ENCODE results near the gene FGF19. TPM values are rescaled to one million over a fixed set of nuclear protein-coding genes. Genes with fewer than 3 reads are reported as not detected.

FGF19 gene
- total and polyA plus RNA-seq, 2 donors (not counting 1 experiment from before 2014, with no cell fraction given) = not detected

DNA sequence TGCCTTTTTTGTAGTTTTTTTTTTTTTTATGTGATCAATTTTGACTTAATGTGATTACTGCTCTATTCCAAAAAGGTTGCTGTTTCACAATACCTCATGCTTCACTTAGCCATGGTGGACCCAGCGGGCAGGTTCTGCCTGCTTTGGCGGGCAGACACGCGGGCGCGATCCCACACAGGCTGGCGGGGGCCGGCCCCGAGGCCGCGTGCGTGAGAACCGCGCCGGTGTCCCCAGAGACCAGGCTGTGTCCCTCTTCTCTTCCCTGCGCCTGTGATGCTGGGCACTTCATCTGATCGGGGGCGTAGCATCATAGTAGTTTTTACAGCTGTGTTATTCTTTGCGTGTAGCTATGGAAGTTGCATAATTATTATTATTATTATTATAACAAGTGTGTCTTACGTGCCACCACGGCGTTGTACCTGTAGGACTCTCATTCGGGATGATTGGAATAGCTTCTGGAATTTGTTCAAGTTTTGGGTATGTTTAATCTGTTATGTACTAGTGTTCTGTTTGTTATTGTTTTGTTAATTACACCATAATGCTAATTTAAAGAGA is 50.3 kb downstream of the FGF19 start:
- H3K4me1 Mint-ChIP-seq = no peaks in the 10 kb centered on the region
- no peak overlapping the region for H3K4me3 ChIP-seq (ENCODE audit: control extremely low read depth in 1 of 5, extremely low read depth in 1 of 5, insufficient read depth in 1 of 5, low read depth in 2 of 5, low read length in 4 of 5)
- CTCF ChIA-PET = no interaction called here
- H3K27me3 ChIP-seq (replicated peaks in 1 of 4; ENCODE audit: control extremely low read depth in 1 of 4, control insufficient read depth in 3 of 4, insufficient read depth in 4 of 4, low read length in 3 of 4) = no peaks in the 10 kb centered on the region
- no peaks in the 10 kb centered on the region for H3K9me3 ChIP-seq (ENCODE audit: control extremely low read depth in 1 of 3, control insufficient read depth in 2 of 3, insufficient read depth in 1 of 3, low read length in 2 of 3)
- H3K4me2 ChIP-seq (replicated peaks; ENCODE audit: low read depth, low read length, poor library complexity, severe bottlenecking) = no peak overlapping the region
- H3K27ac ChIP-seq (ENCODE audit: low read length in 2 of 2) = no peak overlapping the region
- DNase-seq (no peak), ATAC-seq (ENCODE audit: low read depth) (no peak)
- no peak overlapping the region for H2AFZ ChIP-seq (ENCODE audit: insufficient read depth, low read depth, low read length, poor library complexity, severe bottlenecking)
- POLR2A ChIA-PET = no interaction called here
- H3K27ac Mint-ChIP-seq = no peak overlapping the region
- H3K9me3 Mint-ChIP-seq (ENCODE audit: insufficient read depth) = no peaks in the 10 kb centered on the region
- intact Hi-C loops (cut with micrococcal nuclease) = no loop called here
- no peaks in the 10 kb centered on the region for H3K27me3 Mint-ChIP-seq
- 95% methylated on average over 15 of the region's 23 CpGs for WGBS (ENCODE audit: insufficient coverage)
- TF ChIP-seq EZH2 (IDR thresholded peaks at IDR 0.05; ENCODE audit: borderline replicate concordance, insufficient read depth, low read depth, low read length, poor library complexity, severe bottlenecking) = no peak
- TF ChIP-seq, protein P1, sequence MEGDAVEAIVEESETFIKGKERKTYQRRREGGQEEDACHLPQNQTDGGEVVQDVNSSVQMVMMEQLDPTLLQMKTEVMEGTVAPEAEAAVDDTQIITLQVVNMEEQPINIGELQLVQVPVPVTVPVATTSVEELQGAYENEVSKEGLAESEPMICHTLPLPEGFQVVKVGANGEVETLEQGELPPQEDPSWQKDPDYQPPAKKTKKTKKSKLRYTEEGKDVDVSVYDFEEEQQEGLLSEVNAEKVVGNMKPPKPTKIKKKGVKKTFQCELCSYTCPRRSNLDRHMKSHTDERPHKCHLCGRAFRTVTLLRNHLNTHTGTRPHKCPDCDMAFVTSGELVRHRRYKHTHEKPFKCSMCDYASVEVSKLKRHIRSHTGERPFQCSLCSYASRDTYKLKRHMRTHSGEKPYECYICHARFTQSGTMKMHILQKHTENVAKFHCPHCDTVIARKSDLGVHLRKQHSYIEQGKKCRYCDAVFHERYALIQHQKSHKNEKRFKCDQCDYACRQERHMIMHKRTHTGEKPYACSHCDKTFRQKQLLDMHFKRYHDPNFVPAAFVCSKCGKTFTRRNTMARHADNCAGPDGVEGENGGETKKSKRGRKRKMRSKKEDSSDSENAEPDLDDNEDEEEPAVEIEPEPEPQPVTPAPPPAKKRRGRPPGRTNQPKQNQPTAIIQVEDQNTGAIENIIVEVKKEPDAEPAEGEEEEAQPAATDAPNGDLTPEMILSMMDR (IDR thresholded peaks at IDR 0.05) = no peak
- H3K4me1 ChIP-seq (ENCODE audit: control insufficient read depth in 2 of 2, insufficient read depth in 2 of 2, low read length in 2 of 2) = no peaks in the 10 kb centered on the region
- H3K9ac ChIP-seq (ENCODE audit: low read length) = no peak overlapping the region
- H3K36me3 ChIP-seq (replicated peaks in 1 of 2; ENCODE audit: control extremely low read depth in 1 of 2, control insufficient read depth in 1 of 2, extremely low read depth in 1 of 2, insufficient read depth in 2 of 2, low read length in 1 of 2) = peaks cover 0 to 2% of the 10 kb centered on the region in 2 experiments
- H4K20me1 ChIP-seq (ENCODE audit: control insufficient read depth, insufficient read depth, low read length, poor library complexity, severe bottlenecking) = peaks cover 10% of the 10 kb centered on the region
- H3K79me2 ChIP-seq (ENCODE audit: control insufficient read depth, insufficient read depth, low read length) = no peaks in the 10 kb centered on the region
- H3K4me3 Mint-ChIP-seq = no peak overlapping the region

DNA sequence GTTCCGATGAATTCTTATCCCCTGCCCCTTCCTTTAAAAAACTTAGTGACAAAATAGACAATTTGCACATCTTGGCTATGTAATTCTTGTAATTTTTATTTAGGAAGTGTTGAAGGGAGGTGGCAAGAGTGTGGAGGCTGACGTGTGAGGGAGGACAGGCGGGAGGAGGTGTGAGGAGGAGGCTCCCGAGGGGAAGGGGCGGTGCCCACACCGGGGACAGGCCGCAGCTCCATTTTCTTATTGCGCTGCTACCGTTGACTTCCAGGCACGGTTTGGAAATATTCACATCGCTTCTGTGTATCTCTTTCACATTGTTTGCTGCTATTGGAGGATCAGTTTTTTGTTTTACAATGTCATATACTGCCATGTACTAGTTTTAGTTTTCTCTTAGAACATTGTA is 50.8 kb downstream of the FGF19 start:
- no peak overlapping the region for H3K9ac ChIP-seq (ENCODE audit: low read length)
- WGBS (ENCODE audit: insufficient coverage) = 93% methylated on average over 9 of the region's 11 CpGs
- no peak overlapping the region for H3K27ac ChIP-seq (ENCODE audit: low read length in 2 of 2)
- H3K27me3 Mint-ChIP-seq = no peaks in the 10 kb centered on the region
- no peaks in the 10 kb centered on the region for H3K79me2 ChIP-seq (ENCODE audit: control insufficient read depth, insufficient read depth, low read length)
- no peak overlapping the region for H3K4me3 Mint-ChIP-seq
- H3K27ac Mint-ChIP-seq = no peak overlapping the region
- TF ChIP-seq, protein P1 (IDR thresholded peaks at IDR 0.05) = no peak
- TF ChIP-seq EZH2 (IDR thresholded peaks at IDR 0.05; ENCODE audit: borderline replicate concordance, insufficient read depth, low read depth, low read length, poor library complexity, severe bottlenecking) = no peak
- H3K4me3 ChIP-seq (ENCODE audit: control extremely low read depth in 1 of 5, extremely low read depth in 1 of 5, insufficient read depth in 1 of 5, low read depth in 2 of 5, low read length in 4 of 5) = no peak overlapping the region
- ATAC-seq (ENCODE audit: low read depth) = no peak
- no peaks in the 10 kb centered on the region for H3K27me3 ChIP-seq (replicated peaks in 1 of 4; ENCODE audit: control extremely low read depth in 1 of 4, control insufficient read depth in 3 of 4, insufficient read depth in 4 of 4, low read length in 3 of 4)
- H2AFZ ChIP-seq (ENCODE audit: insufficient read depth, low read depth, low read length, poor library complexity, severe bottlenecking) = no peak overlapping the region
- H3K36me3 ChIP-seq (replicated peaks in 1 of 2; ENCODE audit: control extremely low read depth in 1 of 2, control insufficient read depth in 1 of 2, extremely low read depth in 1 of 2, insufficient read depth in 2 of 2, low read length in 1 of 2) = peaks cover 0 to 2% of the 10 kb centered on the region in 2 experiments
- ChIA-PET CTCF (no interaction called here), POLR2A (no interaction called here)
- H4K20me1 ChIP-seq (ENCODE audit: control insufficient read depth, insufficient read depth, low read length, poor library complexity, severe bottlenecking) = peaks cover 13% of the 10 kb centered on the region
- H3K4me1 ChIP-seq (ENCODE audit: control insufficient read depth in 2 of 2, insufficient read depth in 2 of 2, low read length in 2 of 2) = peaks cover 2 to 3% of the 10 kb centered on the region in 2 donors
- no peaks in the 10 kb centered on the region for H3K9me3 ChIP-seq (ENCODE audit: control extremely low read depth in 1 of 3, control insufficient read depth in 2 of 3, insufficient read depth in 1 of 3, low read length in 2 of 3)
- H3K4me2 ChIP-seq (replicated peaks; ENCODE audit: low read depth, low read length, poor library complexity, severe bottlenecking) = no peak overlapping the region
- H3K4me1 Mint-ChIP-seq = peaks cover under 1% of the 10 kb centered on the region
- H3K9me3 Mint-ChIP-seq (ENCODE audit: insufficient read depth) = no peaks in the 10 kb centered on the region
- intact Hi-C loops (cut with micrococcal nuclease) = no loop called here
- no peak for DNase-seq
